CD4-positive, alpha-beta T cell (primary cell): ENCODE results near the gene UTF1. TPM values are rescaled to one million over a fixed set of nuclear protein-coding genes. Genes with fewer than 3 reads are reported as not detected.

Experiments used
- ATAC-seq: fragments of 200-7000 bp; cut with Tn5 transposase; one replicate; pipeline ENCODE4 v1.10.0; 2022; ENCODE audit warnings: mild to moderate bottlenecking; ENCODE audit not compliant: poor library complexity
- CTCF ChIA-PET: fragments of 350-600 bp; sonication (Branson Sonifier 250); formaldehyde crosslinking; loops from one replicate; lab custom pipeline; 2021; ENCODE audit warnings: antibody characterized with exemption, inconsistent platforms; lab: Charles Lee
- POLR2A ChIA-PET: fragments of 350-600 bp; sonication (Branson Sonifier 250); formaldehyde crosslinking; loops from one replicate; lab custom pipeline; 2021; ENCODE audit warnings: antibody characterized with exemption, inconsistent platforms; lab: Charles Lee
- DNase-seq, 14 experiments: peaks; one replicate each; pipeline ENCODE4 v3.0.0-alpha.2; 2013 to 2020; ENCODE audit warnings: mixed read lengths in 2 of 14
- H3K27ac ChIP-seq, 2 donors: one replicate each; pipeline versions ENCODE4 v1.5.1 to v1.7.0; 2013; ENCODE audit warnings: low read length in 2 of 2, low read depth in 1 of 2, mild to moderate bottlenecking in 1 of 2
- H3K27me3 ChIP-seq, 2 experiments: 1 replicate in 1 of 2; 2 replicates in 1 of 2; pipeline versions ENCODE4 v1.6.1 to v1.7.0; 2013; ENCODE audit warnings: low read length in 2 of 2, control low read depth in 1 of 2, mild to moderate bottlenecking in 1 of 2, moderate library complexity in 1 of 2; ENCODE audit not compliant: insufficient read depth in 2 of 2, control insufficient read depth in 1 of 2
- H3K36me3 ChIP-seq: one replicate; pipeline ENCODE4 v1.6.1; 2013; ENCODE audit warnings: low read length, control low read depth; ENCODE audit not compliant: insufficient read depth
- H3K4me1 ChIP-seq: one replicate; pipeline ENCODE4 v1.6.1; 2013; ENCODE audit warnings: low read length, control low read depth; ENCODE audit not compliant: insufficient read depth
- H3K4me3 ChIP-seq: one replicate; pipeline ENCODE4 v1.5.1; 2013; ENCODE audit warnings: mild to moderate bottlenecking, low read length, moderate library complexity
- H3K9me3 ChIP-seq, 2 experiments: 1 replicate in 1 of 2; 2 replicates in 1 of 2; pipeline versions ENCODE4 v1.6.1 to v1.7.0; 2013; ENCODE audit warnings: low read length in 2 of 2, mild to moderate bottlenecking in 2 of 2, control low read depth in 1 of 2, moderate library complexity in 1 of 2; ENCODE audit not compliant: control insufficient read depth in 1 of 2, insufficient read depth in 1 of 2
- H3K27ac Mint-ChIP-seq: one replicate; pipeline ENCODE4 v1.8.0; 2020; ENCODE audit warnings: mixed read lengths
- H3K27me3 Mint-ChIP-seq: one replicate; pipeline ENCODE4 v1.8.0; 2021; ENCODE audit warnings: mixed read lengths
- H3K36me3 Mint-ChIP-seq: one replicate; pipeline ENCODE4 v1.8.0; 2021; ENCODE audit warnings: low read depth, mixed read lengths
- H3K4me1 Mint-ChIP-seq: one replicate; pipeline ENCODE4 v1.8.0; 2021; ENCODE audit warnings: low read depth, mixed read lengths
- H3K4me3 Mint-ChIP-seq: one replicate; pipeline ENCODE4 v1.8.0; 2020; ENCODE audit warnings: mild to moderate bottlenecking, mixed read lengths
- H3K9me3 Mint-ChIP-seq: one replicate; pipeline ENCODE4 v1.8.0; 2020; ENCODE audit warnings: mixed read lengths
- CTCF ChIP-seq: fragments of 200-600 bp; IDR thresholded peaks from one replicate; pipeline ENCODE4 v1.8.0; 2022; ENCODE audit warnings: antibody characterized with exemption, mild to moderate bottlenecking
- intact Hi-C, 2 experiments: fragments of 100-400 bp; cut with DNase I in 1 of 2; cut with micrococcal nuclease in 1 of 2; formaldehyde crosslinking; loops; one replicate each; pipeline versions ENCODE4 v1.15.1 to v1.9.0; 2023 to 2025; cut with DNase I, micrococcal nuclease
- total RNA-seq, 174 experiments: library from RNA in 2 of 174; stranded (reverse) in 2 of 174; gene quantifications; one replicate each; pipeline ENCODE4 v1.2.3 and lab custom pipeline; 2021 to 2026

The UTF1 gene
- total RNA-seq, 2 experiments from 2014 or later = not detected

- no peaks in the 10 kb centered on the region for H3K36me3 ChIP-seq
- Mint-ChIP-seq H3K27ac (no peak overlapping the region), H3K27me3 (no peaks in the 10 kb centered on the region), H3K36me3 (no peaks in the 10 kb centered on the region), H3K4me3 (no peak overlapping the region), H3K9me3 (no peaks in the 10 kb centered on the region), H3K4me1 (no peaks in the 10 kb centered on the region)
- peaks cover 0 to 7% of the 10 kb centered on the region in 2 experiments for H3K9me3 ChIP-seq
- H3K27me3 ChIP-seq = peaks cover 0 to 3% of the 10 kb centered on the region in 2 experiments
- H3K27ac ChIP-seq = no peak overlapping the region
- ATAC-seq (no peak), DNase-seq (peak in 1 of 14 experiments; percentile 1)
- CTCF ChIA-PET = no interaction called here
- H3K4me3 ChIP-seq = no peak overlapping the region
- no peak for TF ChIP-seq CTCF
- H3K4me1 ChIP-seq = peaks cover 8% of the 10 kb centered on the region
- intact Hi-C loops = no loop called here
- POLR2A ChIA-PET = no interaction called here
Observed at GRCh38 chr10:133209117-133209516, 20.9 kb upstream of the UTF1 start.

- Histone ChIP-seq H3K27me3 (peaks cover 0 to 3% of the 10 kb centered on the region in 2 experiments), H3K4me3 (no peak overlapping the region), H3K9me3 (peaks cover 0 to 11% of the 10 kb centered on the region in 2 experiments), H3K36me3 (no peaks in the 10 kb centered on the region), H3K4me1 (peaks cover 8% of the 10 kb centered on the region), H3K27ac (no peak overlapping the region)
- H3K4me1 Mint-ChIP-seq = no peaks in the 10 kb centered on the region
- no peaks in the 10 kb centered on the region for H3K36me3 Mint-ChIP-seq
- ATAC-seq (no peak), DNase-seq (peak in 1 of 14 experiments; percentile 3)
- H3K27ac Mint-ChIP-seq = no peak overlapping the region
- ChIA-PET POLR2A (no interaction called here), CTCF (no interaction called here)
- TF ChIP-seq CTCF = no peak
- H3K4me3 Mint-ChIP-seq = no peak overlapping the region
- intact Hi-C loops = no loop called here
- H3K27me3 Mint-ChIP-seq = no peaks in the 10 kb centered on the region
- H3K9me3 Mint-ChIP-seq = no peaks in the 10 kb centered on the region
Observed at GRCh38 chr10:133209641-133210040, 20.4 kb upstream of the UTF1 start.

- Histone ChIP-seq H3K9me3 (peaks cover 0 to 14% of the 10 kb centered on the region in 2 experiments), H3K36me3 (no peaks in the 10 kb centered on the region), H3K4me1 (peaks cover 8% of the 10 kb centered on the region), H3K4me3 (no peak overlapping the region), H3K27ac (no peak overlapping the region), H3K27me3 (peaks cover 0 to 3% of the 10 kb centered on the region in 2 experiments)
- CTCF ChIA-PET = no interaction called here
- Mint-ChIP-seq H3K27ac (no peak overlapping the region), H3K36me3 (no peaks in the 10 kb centered on the region), H3K4me3 (no peak overlapping the region), H3K9me3 (no peaks in the 10 kb centered on the region), H3K4me1 (no peaks in the 10 kb centered on the region), H3K27me3 (no peaks in the 10 kb centered on the region)
- POLR2A ChIA-PET = no interaction called here
- intact Hi-C loops = no loop called here
- peak in 2 of 14 experiments; percentile 4 to 9 for DNase-seq
- no peak for ATAC-seq
- no peak for TF ChIP-seq CTCF
Observed at GRCh38 chr10:133210398-133211140, 19.4 kb upstream of the UTF1 start.
